WTC11 (cell line): Measurements from ENCODE around the gene OSTM1. TPM values are rescaled to one million over a fixed set of nuclear protein-coding genes. Genes with fewer than 3 reads are reported as not detected.
A peak's percentile ranks its signal among the peaks of the same experiment; 100 is the strongest.

Experiments used
- ATAC-seq: fragments of 200-7000 bp; cut with Tn5 transposase; 2 replicates; pipeline ENCODE4 v1.10.0; 2021; ENCODE audit warnings: mild to moderate bottlenecking, moderate library complexity
- CTCF ChIA-PET: fragments of 300-600 bp; sonication (Branson Sonifier 250); formaldehyde crosslinking; loops from one replicate; lab custom pipeline; 2021; ENCODE audit warnings: antibody characterized with exemption; lab: Charles Lee
- POLR2A ChIA-PET: fragments of 350-600 bp; sonication (Branson Sonifier 250); formaldehyde crosslinking; loops from one replicate; lab custom pipeline; 2021; ENCODE audit warnings: antibody characterized with exemption; lab: Charles Lee
- DNase-seq: peaks from one replicate; pipeline ENCODE4 v3.0.0; 2021; ENCODE audit warnings: low spot score
- H3K27ac Mint-ChIP-seq: 2 replicates; pipeline ENCODE4 v1.8.0; 2021; ENCODE audit warnings: mixed read lengths
- H3K27me3 Mint-ChIP-seq: 2 replicates; pipeline ENCODE4 v1.8.0; 2021; ENCODE audit warnings: low read depth, mild to moderate bottlenecking, moderate library complexity, mixed read lengths
- H3K36me3 Mint-ChIP-seq: 2 replicates; pipeline ENCODE4 v1.8.0; 2021; ENCODE audit warnings: mixed read lengths
- H3K4me1 Mint-ChIP-seq: 2 replicates; pipeline ENCODE4 v1.8.0; 2022; ENCODE audit warnings: mixed read lengths
- H3K4me3 Mint-ChIP-seq: 2 replicates; pipeline ENCODE4 v1.8.0; 2021; ENCODE audit warnings: mild to moderate bottlenecking, moderate library complexity, mixed read lengths
- H3K9me3 Mint-ChIP-seq: 2 replicates; pipeline ENCODE4 v1.8.0; 2021; ENCODE audit warnings: mixed read lengths
- CREM ChIP-seq: sonication (generic); formaldehyde crosslinking; IDR thresholded peaks from 2 replicates; pipeline ENCODE4 v1.8.1; 2022; ENCODE audit warnings: mild to moderate bottlenecking, missing genetic modification reagents, moderate library complexity
- ELF4 ChIP-seq: sonication (generic); formaldehyde crosslinking; IDR thresholded peaks from 2 replicates; pipeline ENCODE4 v1.8.1; 2022; ENCODE audit warnings: low read depth, mild to moderate bottlenecking, moderate library complexity, missing genetic modification reagents
- FOXJ3 ChIP-seq: sonication (generic); formaldehyde crosslinking; IDR thresholded peaks from 2 replicates; pipeline ENCODE4 v1.9.0; 2021; ENCODE audit warnings: missing genetic modification reagents, mild to moderate bottlenecking, borderline replicate concordance
- MXD4 ChIP-seq: fragments of 250-450 bp; sonication (Bioruptor Pico); IDR thresholded peaks from 2 replicates; pipeline ENCODE4 v1.8.0; 2021; ENCODE audit warnings: mild to moderate bottlenecking, moderate library complexity, borderline replicate concordance
- NFYB ChIP-seq: sonication (generic); formaldehyde crosslinking; conservative IDR thresholded peaks from 2 replicates; pipeline ENCODE4 v1.8.0; 2022; ENCODE audit warnings: low read depth, missing genetic modification reagents
- RELA ChIP-seq: sonication (generic); formaldehyde crosslinking; IDR thresholded peaks from 2 replicates; pipeline ENCODE4 v1.8.1; 2022; ENCODE audit warnings: missing genetic modification reagents, mild to moderate bottlenecking, borderline replicate concordance
- SMAD3 ChIP-seq: sonication (generic); formaldehyde crosslinking; IDR thresholded peaks from 2 replicates; pipeline ENCODE4 v1.8.0; 2022; ENCODE audit warnings: missing genetic modification reagents, mild to moderate bottlenecking, borderline replicate concordance
- TEAD1 ChIP-seq: sonication (generic); formaldehyde crosslinking; IDR thresholded peaks from 2 replicates; pipeline ENCODE4 v1.8.0; 2022; ENCODE audit warnings: mild to moderate bottlenecking, missing genetic modification reagents
- TEAD4 ChIP-seq: sonication (generic); formaldehyde crosslinking; IDR thresholded peaks from 2 replicates; pipeline ENCODE4 v1.8.0; 2022; ENCODE audit warnings: mild to moderate bottlenecking, missing genetic modification reagents
- ZNF121 ChIP-seq: sonication (generic); formaldehyde crosslinking; IDR thresholded peaks from 2 replicates; pipeline ENCODE4 v1.8.0; 2023; ENCODE audit warnings: missing genetic modification reagents
- ZNF263 ChIP-seq: sonication (generic); formaldehyde crosslinking; IDR thresholded peaks from 2 replicates; pipeline ENCODE4 v1.8.1; 2022; ENCODE audit warnings: low read depth, mild to moderate bottlenecking, moderate library complexity, missing genetic modification reagents
- ZNF317 ChIP-seq: sonication (generic); formaldehyde crosslinking; IDR thresholded peaks from 2 replicates; pipeline ENCODE4 v1.8.1; 2023; ENCODE audit warnings: low read depth, mild to moderate bottlenecking, moderate library complexity, missing genetic modification reagents, borderline replicate concordance
- ZNF423 ChIP-seq: fragments of 250-450 bp; sonication (Bioruptor Pico); IDR thresholded peaks from 2 replicates; pipeline ENCODE4 v2.1.2; 2022; ENCODE audit warnings: mild to moderate bottlenecking, moderate library complexity
- total RNA-seq: library from RNA; stranded (reverse); gene quantifications from 3 replicates; pipeline ENCODE4 v1.2.3, GENCODE V29; 2021
- TF ChIP-seq, protein P1 (sequence below): sonication (generic); formaldehyde crosslinking; IDR thresholded peaks from 2 replicates; pipeline ENCODE4 v1.8.1; 2022; ENCODE audit warnings: low read depth, mild to moderate bottlenecking, moderate library complexity, missing genetic modification reagents, borderline replicate concordance
- TF ChIP-seq, protein P2 (sequence below): fragments of 250-450 bp; sonication (Bioruptor Pico); conservative IDR thresholded peaks from 2 replicates; pipeline ENCODE4 v1.9.0; 2021; ENCODE audit warnings: mild to moderate bottlenecking
- TF ChIP-seq, protein P3 (sequence below): fragments of 250-450 bp; sonication (Bioruptor Pico); IDR thresholded peaks from 2 replicates; pipeline ENCODE4 v1.9.0; 2021; ENCODE audit warnings: mild to moderate bottlenecking
- TF ChIP-seq, protein P4 (sequence below): sonication (generic); formaldehyde crosslinking; IDR thresholded peaks from 2 replicates; pipeline ENCODE4 v1.8.0; 2023; ENCODE audit warnings: missing genetic modification reagents, mild to moderate bottlenecking, borderline replicate concordance
- TF ChIP-seq, protein P5 (sequence below): sonication (generic); formaldehyde crosslinking; IDR thresholded peaks from 2 replicates; pipeline ENCODE4 v1.8.1; 2023; ENCODE audit warnings: mild to moderate bottlenecking, missing genetic modification reagents, borderline replicate concordance
- TF ChIP-seq, protein P6 (sequence below): sonication (generic); formaldehyde crosslinking; IDR thresholded peaks from 2 replicates; pipeline ENCODE4 v1.8.1; 2023; ENCODE audit warnings: mild to moderate bottlenecking, missing genetic modification reagents

Gene OSTM1
- total RNA-seq, 1 experiment from 2014 or later, result 34.1 TPM

DNA sequence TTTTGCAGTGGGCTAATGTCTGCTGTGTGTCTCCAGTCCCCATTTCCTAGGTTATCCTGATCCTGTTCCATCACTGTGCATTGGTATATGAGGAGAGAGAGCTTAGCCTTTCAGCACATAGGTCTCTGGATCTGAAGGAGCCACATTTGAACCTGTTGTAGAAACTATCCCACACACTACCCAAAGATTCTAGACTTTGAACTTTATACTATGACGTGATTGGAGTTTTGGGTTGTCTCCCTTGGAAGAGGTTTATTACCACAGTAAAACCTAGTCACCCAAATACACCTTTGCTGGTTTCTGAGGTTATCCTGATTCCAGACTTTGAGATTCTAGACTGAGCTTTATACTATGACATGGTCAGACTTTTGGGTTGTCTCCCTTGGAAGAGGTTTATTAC is 8.0 kb upstream of the OSTM1 start (continued):
- no peak for TF ChIP-seq NFYB

DNA sequence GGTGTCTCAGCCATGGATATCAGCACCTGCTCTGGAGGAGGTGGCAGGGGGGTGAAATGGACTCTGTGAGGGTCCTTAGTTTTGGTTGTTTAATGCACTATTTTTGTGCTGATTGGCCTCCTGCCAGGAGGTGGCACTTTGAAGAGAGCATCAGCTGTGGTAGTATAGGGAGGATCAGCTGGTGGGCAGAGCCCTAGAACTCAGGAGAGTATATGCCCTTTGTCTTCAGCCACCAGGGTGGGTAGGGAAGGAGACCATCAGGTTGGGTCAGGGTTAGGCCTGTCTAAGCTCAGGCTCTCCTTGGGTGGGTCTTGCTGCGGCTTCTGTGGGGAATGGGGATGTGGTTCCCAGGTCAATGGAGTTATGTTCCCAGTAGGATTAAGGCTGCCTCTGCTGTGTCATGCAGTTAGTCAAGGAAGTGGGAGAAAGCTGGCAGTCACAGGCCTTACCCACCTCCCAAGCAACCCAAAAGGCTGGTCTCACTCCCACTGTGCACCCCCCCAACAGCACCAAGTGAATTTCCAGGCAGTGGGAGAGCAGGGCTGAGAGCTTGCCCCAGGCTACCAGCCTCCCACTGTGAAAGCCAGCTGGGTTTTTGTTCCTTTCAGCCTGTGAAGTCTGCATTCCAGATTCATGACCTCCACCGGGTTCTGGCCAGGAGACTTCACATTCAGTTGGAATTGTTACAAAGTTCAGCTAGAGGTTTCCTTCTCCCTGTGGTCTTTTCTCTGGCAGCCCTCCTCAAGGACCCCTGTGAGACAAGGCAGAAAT is 5.7 kb upstream of the OSTM1 start:
- Mint-ChIP-seq H3K4me3 (no peak overlapping the region), H3K9me3 (no peaks in the 10 kb centered on the region), H3K27ac (no peak overlapping the region), H3K4me1 (peaks cover 37% of the 10 kb centered on the region), H3K27me3 (peaks cover 8% of the 10 kb centered on the region), H3K36me3 (no peaks in the 10 kb centered on the region)
- peak; percentile 46 for DNase-seq
- CTCF ChIA-PET, result interaction anchor here (1.9 kb wide), 1 partner anchor 35 kb away, joined by 5 read pairs; no protein-coding TSS in a partner anchor
- POLR2A ChIA-PET, result interaction anchor here (0.7 kb wide), 1 partner anchor 113 kb away, joined by 3 read pairs; no protein-coding TSS in a partner anchor
- ATAC-seq, result peak; percentile 68
- peak; percentile 97 for TF ChIP-seq ZNF423 (CRISPR knock-in tag)
- TF ChIP-seq TEAD4 (CRISPR knock-in tag), result no peak

DNA sequence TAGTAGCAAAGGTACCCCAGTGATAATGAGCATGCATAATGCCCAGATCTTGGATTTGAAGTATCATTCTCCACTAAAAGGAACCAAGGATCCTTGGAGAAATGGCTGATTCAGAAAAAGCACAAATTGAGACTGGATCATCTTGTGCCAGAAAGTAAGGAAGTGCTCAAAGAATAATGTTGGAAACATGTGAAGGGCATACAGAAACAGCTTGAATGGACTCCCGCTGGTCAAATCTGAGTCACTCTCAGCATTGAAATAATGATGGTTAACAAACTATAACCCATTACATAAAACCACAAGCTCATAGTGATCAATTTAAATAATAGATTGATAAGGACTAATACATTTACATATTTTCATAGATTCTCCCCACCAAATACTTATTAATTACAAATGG is 3.6 kb upstream of the OSTM1 start:
- ChIA-PET CTCF (no interaction called here), POLR2A (no interaction called here)
- Mint-ChIP-seq H3K4me1 (peaks cover 50% of the 10 kb centered on the region), H3K4me3 (no peak overlapping the region), H3K9me3 (no peaks in the 10 kb centered on the region), H3K36me3 (no peaks in the 10 kb centered on the region), H3K27ac (no peak overlapping the region), H3K27me3 (peaks cover 17% of the 10 kb centered on the region)
- no peak for ATAC-seq
- DNase-seq, result no peak
- TF ChIP-seq ELF4, result no peak
- TF ChIP-seq, protein P1, sequence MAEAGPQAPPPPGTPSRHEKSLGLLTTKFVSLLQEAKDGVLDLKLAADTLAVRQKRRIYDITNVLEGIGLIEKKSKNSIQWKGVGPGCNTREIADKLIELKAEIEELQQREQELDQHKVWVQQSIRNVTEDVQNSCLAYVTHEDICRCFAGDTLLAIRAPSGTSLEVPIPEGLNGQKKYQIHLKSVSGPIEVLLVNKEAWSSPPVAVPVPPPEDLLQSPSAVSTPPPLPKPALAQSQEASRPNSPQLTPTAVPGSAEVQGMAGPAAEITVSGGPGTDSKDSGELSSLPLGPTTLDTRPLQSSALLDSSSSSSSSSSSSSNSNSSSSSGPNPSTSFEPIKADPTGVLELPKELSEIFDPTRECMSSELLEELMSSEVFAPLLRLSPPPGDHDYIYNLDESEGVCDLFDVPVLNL (CRISPR knock-in tag), result no peak
- TF ChIP-seq CREM (CRISPR knock-in tag), result no peak
- TF ChIP-seq, protein P2, sequence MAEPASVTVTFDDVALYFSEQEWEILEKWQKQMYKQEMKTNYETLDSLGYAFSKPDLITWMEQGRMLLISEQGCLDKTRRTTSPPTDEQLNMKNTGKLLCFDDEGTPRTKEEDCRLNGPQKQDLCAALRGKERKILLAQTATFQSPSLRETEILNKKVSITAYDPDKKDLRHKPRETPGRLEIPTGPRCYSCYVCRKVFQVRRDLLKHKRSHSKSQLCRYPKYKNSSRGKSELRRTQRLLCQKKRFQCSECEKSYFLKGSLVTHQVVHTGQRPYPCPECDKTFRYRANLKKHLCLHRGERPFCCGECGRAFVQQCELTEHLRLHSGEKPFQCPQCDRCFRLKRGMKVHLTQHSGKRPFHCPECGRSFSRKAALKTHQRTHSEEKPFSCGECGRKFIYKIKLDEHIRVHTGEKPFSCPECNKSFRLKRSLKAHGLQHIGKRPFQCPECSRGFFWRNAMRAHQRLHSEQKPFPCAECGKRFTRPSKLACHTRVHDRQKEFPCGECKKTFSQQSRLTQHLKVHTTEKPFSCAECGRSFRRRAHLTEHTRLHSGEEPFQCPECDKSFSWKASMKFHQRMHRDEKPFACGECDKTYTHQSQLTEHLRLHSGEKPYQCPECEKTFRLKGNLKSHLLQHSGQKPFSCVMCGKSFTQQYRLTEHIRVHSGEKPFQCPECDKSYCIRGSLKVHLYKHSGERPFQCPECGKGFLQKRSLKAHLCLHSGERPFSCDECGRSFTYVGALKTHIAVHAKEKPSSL (CRISPR knock-in tag), result no peak
- TF ChIP-seq SMAD3 (CRISPR knock-in tag), result no peak
- TF ChIP-seq, protein P3, sequence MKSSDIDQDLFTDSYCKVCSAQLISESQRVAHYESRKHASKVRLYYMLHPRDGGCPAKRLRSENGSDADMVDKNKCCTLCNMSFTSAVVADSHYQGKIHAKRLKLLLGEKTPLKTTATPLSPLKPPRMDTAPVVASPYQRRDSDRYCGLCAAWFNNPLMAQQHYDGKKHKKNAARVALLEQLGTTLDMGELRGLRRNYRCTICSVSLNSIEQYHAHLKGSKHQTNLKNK (CRISPR knock-in tag), result no peak
- TF ChIP-seq FOXJ3 (CRISPR knock-in tag), result no peak
- TF ChIP-seq, protein P4, sequence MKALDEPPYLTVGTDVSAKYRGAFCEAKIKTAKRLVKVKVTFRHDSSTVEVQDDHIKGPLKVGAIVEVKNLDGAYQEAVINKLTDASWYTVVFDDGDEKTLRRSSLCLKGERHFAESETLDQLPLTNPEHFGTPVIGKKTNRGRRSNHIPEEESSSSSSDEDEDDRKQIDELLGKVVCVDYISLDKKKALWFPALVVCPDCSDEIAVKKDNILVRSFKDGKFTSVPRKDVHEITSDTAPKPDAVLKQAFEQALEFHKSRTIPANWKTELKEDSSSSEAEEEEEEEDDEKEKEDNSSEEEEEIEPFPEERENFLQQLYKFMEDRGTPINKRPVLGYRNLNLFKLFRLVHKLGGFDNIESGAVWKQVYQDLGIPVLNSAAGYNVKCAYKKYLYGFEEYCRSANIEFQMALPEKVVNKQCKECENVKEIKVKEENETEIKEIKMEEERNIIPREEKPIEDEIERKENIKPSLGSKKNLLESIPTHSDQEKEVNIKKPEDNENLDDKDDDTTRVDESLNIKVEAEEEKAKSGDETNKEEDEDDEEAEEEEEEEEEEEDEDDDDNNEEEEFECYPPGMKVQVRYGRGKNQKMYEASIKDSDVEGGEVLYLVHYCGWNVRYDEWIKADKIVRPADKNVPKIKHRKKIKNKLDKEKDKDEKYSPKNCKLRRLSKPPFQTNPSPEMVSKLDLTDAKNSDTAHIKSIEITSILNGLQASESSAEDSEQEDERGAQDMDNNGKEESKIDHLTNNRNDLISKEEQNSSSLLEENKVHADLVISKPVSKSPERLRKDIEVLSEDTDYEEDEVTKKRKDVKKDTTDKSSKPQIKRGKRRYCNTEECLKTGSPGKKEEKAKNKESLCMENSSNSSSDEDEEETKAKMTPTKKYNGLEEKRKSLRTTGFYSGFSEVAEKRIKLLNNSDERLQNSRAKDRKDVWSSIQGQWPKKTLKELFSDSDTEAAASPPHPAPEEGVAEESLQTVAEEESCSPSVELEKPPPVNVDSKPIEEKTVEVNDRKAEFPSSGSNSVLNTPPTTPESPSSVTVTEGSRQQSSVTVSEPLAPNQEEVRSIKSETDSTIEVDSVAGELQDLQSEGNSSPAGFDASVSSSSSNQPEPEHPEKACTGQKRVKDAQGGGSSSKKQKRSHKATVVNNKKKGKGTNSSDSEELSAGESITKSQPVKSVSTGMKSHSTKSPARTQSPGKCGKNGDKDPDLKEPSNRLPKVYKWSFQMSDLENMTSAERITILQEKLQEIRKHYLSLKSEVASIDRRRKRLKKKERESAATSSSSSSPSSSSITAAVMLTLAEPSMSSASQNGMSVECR (CRISPR knock-in tag), result no peak
- no peak for TF ChIP-seq TEAD1 (CRISPR knock-in tag)
- TF ChIP-seq RELA, result no peak
- no peak for TF ChIP-seq ZNF317 (CRISPR knock-in tag)
- TF ChIP-seq, protein P5, sequence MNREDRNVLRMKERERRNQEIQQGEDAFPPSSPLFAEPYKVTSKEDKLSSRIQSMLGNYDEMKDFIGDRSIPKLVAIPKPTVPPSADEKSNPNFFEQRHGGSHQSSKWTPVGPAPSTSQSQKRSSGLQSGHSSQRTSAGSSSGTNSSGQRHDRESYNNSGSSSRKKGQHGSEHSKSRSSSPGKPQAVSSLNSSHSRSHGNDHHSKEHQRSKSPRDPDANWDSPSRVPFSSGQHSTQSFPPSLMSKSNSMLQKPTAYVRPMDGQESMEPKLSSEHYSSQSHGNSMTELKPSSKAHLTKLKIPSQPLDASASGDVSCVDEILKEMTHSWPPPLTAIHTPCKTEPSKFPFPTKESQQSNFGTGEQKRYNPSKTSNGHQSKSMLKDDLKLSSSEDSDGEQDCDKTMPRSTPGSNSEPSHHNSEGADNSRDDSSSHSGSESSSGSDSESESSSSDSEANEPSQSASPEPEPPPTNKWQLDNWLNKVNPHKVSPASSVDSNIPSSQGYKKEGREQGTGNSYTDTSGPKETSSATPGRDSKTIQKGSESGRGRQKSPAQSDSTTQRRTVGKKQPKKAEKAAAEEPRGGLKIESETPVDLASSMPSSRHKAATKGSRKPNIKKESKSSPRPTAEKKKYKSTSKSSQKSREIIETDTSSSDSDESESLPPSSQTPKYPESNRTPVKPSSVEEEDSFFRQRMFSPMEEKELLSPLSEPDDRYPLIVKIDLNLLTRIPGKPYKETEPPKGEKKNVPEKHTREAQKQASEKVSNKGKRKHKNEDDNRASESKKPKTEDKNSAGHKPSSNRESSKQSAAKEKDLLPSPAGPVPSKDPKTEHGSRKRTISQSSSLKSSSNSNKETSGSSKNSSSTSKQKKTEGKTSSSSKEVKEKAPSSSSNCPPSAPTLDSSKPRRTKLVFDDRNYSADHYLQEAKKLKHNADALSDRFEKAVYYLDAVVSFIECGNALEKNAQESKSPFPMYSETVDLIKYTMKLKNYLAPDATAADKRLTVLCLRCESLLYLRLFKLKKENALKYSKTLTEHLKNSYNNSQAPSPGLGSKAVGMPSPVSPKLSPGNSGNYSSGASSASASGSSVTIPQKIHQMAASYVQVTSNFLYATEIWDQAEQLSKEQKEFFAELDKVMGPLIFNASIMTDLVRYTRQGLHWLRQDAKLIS (CRISPR knock-in tag), result no peak
- TF ChIP-seq ZNF263 (CRISPR knock-in tag), result no peak
- TF ChIP-seq, protein P6, sequence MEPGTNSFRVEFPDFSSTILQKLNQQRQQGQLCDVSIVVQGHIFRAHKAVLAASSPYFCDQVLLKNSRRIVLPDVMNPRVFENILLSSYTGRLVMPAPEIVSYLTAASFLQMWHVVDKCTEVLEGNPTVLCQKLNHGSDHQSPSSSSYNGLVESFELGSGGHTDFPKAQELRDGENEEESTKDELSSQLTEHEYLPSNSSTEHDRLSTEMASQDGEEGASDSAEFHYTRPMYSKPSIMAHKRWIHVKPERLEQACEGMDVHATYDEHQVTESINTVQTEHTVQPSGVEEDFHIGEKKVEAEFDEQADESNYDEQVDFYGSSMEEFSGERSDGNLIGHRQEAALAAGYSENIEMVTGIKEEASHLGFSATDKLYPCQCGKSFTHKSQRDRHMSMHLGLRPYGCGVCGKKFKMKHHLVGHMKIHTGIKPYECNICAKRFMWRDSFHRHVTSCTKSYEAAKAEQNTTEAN, result no peak
- TF ChIP-seq MXD4 (CRISPR knock-in tag), result no peak
- no peak for TF ChIP-seq ZNF121
